SH-SY5Y (cell line): Measurements from ENCODE around the gene SBF1.

Experiments used
- GATA2 ChIP-seq: IDR thresholded peaks from 2 replicates; pipeline ENCODE4 v1.6.1; 2011; ENCODE audit warnings: mild to moderate bottlenecking, low read depth, low read length
- GATA3 ChIP-seq: IDR thresholded peaks from 2 replicates; pipeline ENCODE4 v1.6.1; 2011; ENCODE audit warnings: low read depth, mild to moderate bottlenecking, low read length, moderate library complexity

DNA sequence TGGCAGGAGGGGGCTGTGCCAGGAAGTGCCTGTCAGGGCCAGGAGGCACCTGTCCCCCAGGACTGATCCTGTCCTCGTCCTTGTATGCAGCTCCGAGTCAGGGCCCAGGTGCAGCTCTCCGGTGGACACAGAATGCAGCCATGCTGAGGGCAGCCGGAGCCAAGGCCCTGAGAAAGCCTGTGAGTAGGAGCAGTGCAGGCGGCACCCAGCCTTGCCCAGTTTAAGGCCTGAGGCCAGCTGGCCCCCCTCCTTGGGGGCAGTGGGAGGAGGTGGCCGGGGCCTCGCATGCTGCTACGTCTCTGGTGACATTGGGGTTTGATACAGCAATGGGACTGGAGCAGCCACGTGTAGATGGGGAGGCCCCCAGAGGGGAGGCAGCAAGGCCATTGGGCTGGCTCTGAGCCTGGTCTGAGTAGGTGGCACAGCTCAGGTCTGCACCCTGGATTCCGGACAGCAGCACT, 34.9 kb downstream of the SBF1 start:
- TF ChIP-seq GATA2 (no peak), GATA3 (no peak)
